HG02884 (cell line): Measurements from ENCODE around the gene HOXC5.

ENCODE experiments used
- ATAC-seq: cut with Tn5 transposase; IDR thresholded peaks from one replicate; pipeline ENCODE4 v1.9.1; 2021; ENCODE audit warnings: mild to moderate bottlenecking, moderate library complexity; ENCODE audit not compliant: unreplicated experiment

HOXC5 gene

GRCh38 chr12:53995378-53996239 lies 37.2 kb upstream of the HOXC5 start:
- no peak for ATAC-seq

DNA sequence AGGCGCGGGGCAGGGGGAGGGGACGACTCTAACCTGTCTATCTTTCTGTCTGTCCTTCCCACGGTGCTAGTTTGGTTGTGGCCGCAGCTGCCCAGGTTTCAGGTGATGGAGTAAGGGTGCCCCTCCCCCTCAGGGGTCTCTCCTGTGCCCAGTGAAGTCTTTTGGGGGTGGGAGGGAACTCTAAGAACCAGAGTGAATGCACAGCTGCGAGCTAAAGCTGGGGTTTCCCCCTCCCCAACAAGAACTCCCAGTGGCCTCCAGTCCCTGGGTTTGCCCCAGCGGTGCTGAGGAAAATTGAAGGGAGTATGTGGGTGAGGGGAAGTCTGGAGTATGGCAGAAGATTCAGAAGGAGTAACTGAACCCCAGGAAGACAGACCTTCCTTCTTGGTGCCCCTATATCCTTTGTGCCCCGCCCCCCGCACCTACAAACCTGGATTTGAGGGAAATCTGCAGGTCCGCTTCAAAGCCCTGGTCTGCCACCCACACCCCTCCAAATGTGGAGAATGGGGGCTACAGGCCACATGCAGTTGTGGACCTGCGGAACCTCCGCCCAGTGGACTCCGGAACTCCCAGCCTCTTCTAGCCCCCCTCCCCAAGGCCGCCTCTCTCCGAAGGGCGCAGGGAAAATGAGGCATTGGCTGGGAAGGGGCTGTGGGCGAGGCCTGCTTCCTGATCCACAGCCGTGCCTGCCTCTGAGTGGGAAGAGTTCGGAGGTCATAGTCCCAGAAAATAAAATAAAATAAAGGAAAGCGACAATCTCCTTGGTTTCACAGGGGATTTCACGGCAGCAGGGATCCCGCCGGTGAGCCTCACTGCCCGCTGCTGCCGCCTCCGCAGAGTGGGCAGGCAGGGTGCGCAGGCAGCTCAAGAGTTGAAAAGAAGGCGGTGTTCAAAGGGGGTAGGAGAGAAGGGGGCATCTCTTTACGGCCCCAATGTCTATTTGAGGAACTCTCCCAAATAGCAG lies 36.3 kb upstream of the HOXC5 start:
- ATAC-seq, result no peak

DNA sequence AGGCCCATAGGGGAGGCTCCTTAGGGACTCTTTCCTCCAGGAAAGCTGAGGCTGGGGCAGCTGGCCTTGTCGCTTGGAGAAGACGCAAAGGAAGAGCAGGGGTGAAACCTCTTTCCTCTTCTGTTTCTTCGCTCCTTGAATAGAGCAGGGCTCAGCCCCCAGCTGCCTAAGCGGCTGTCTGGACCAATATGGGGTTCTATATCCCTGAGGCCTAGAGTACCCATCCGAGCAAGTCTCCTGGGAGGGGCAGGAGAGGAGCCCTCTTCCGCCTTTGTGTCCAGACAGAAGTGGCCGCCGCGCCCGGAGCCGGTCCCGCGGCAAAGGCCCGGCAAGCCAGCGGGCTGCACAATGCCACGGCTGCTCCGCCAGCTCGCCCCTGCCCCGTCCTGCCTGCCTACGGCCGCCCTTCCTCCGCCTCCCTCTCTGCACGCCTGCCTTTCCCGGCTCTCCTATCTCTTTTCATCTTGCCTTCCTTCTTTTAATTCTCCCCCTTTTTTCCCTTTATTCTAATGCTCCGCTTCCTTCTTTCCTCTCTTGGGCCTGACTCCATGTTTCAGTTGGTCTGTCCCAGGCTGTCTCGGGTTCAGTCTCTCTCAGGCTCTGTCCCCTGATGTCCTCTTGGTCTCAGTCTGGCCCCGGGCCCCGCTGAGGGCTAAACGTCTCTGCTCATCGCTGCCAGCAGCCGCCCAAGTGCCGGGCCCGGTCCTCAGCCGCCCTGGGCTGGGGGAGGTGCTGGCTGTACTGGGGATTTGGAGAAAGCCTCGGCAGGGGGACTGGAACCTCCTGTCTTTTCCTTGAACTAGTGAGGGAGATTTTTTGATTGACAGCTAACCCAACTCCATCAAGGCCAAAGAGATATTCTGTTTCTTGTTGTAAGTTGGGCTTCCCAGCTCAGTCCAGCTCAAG lies 35.4 kb upstream of the HOXC5 start:
- ATAC-seq, result no peak

- no peak for ATAC-seq
Observed at GRCh38 chr12:53998110-53998899, 34.5 kb upstream of the HOXC5 start.

- ATAC-seq, result no peak
Observed at GRCh38 chr12:53998900-53999236, 34.0 kb upstream of the HOXC5 start.

DNA sequence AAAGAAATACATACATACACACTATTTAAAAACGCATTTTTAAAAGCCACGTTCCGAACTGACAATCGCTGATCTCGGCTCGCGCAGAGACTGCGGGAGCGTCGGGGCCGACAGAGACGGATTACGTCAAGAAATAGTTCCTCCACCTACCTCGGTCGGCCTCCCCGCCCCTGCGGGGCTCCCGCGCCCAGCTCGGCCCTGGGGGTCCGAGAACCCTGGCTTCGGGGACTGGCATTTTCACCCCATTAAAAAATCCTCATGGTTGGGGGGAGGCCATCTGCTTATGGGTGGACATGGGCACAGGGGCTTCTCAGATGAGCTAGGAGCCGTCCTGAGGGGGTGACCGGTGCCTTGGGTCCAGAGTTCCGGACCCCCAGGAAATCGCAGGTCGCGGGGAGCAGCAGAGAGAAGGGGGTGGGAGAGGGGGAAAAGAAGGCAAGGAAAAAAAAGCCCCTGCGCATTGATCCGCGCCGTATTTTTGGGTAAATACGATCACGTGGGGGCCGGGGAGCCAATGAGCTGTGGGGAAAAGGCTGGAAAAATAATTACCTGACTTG lies 33.2 kb upstream of the HOXC5 start:
- ATAC-seq, result no peak

DNA sequence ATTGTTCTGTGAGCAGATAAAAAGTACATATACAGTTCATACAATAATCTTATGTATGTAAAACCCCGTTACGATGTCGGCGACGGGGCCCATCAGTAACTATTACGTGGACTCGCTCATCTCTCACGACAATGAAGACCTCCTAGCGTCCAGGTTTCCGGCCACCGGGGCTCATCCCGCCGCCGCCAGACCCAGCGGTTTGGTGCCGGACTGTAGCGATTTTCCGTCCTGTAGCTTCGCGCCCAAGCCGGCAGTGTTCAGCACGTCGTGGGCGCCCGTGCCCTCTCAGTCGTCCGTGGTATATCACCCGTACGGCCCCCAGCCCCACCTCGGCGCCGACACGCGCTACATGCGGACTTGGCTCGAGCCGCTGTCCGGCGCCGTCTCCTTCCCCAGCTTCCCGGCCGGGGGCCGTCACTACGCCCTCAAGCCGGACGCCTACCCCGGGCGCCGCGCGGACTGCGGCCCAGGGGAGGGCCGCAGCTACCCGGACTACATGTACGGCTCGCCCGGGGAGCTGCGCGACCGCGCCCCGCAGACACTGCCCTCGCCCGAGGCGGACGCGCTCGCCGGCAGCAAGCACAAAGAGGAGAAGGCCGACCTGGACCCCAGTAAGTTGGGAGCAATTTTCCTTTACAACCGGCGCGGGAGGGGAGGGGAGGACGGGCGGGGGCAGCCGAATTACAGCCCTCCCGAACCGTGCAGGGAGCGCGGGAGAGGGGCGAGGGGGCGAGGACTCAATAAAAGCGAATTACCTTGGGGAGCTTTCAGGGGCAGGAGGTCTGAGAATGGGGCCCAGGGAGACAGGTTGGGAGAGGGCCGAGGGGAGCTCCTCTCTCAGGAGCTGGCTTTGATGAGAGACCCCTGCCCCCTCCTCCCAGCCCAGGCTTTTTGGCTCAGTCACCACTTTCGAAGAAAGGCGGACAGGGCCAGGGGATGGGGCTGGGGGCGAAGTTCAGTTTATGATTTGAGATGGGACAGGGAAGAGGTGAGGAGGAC lies 32.4 kb upstream of the HOXC5 start, which contains the start of gene HOXC9:
TSS of gene HOXC9 (plus strand) at position 46 of the 999 bp plus-strand sequence. CDS start at position 74, 28 bp downstream.
- no peak for ATAC-seq

DNA sequence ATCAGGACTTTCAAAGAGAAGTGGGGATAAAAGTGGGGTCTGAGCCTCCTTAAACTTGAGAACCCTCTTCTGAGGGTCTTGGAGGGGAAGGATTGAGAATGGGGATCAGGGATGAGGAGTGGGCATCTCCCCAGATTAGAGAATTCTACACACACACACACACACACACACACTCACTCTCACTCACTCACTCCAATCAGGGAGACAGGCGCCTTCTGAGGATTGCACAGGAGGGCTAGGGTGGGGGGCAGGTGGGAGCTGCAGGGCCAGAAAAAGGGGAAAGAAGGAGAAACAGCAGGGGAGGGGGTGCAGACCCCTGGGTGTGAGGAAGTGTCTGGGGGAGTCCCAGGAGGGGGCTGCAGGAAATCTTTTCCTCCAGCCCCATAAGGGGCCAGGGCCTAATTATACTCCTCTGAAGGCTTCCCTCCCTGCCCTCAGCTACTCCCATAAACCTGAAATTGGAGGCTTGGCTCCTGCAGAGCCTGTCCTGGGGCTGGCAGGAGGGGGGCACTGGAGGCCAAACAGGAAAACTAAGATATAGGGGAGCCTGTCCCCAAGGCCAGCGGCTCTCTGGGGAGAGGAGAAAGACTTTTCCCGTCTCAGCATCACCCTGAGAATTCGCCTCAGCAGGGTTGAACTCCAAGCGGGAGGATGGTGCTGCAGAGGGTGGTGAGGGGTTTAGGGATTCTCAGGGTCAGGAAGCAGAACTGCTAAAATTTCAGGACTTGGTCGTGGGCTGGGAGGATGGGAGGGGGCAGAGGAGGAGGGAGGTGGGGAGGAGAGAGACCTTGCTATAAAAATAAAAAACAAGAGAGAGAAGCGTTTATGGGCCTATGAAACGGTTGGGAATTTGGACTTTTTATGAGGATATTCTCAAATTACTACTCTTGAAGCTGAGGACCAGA lies 31.3 kb upstream of the HOXC5 start:
- ATAC-seq, result no peak

- ATAC-seq, result no peak
Observed at GRCh38 chr12:54002278-54002914, 30.5 kb upstream of the HOXC5 start.

DNA sequence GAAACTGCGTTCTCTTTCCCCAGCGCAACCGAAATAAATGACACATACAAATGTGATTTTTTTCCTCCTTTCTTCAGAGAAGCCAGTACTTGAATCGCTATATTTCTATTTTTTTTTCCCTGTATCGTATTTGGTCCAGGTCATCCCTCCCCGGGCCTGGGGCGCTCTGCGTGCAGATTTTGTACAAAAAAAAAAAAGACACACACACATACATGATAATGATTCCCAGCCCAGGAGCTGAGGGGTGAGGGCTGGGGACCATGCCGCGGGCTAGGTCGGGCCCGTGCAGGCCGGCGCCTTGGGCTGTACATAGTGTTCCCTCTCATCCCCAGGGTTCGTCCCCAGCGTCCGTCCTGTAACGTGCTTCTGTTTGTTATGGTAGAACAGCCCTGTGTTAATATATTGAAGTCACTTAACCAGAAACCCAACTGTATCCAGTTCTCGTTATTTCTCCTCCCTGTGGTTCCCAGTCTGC lies 29.9 kb upstream of the HOXC5 start:
- ATAC-seq, result no peak

GRCh38 chr12:54003625-54004024 lies 29.2 kb upstream of the HOXC5 start:
- no peak for ATAC-seq

DNA sequence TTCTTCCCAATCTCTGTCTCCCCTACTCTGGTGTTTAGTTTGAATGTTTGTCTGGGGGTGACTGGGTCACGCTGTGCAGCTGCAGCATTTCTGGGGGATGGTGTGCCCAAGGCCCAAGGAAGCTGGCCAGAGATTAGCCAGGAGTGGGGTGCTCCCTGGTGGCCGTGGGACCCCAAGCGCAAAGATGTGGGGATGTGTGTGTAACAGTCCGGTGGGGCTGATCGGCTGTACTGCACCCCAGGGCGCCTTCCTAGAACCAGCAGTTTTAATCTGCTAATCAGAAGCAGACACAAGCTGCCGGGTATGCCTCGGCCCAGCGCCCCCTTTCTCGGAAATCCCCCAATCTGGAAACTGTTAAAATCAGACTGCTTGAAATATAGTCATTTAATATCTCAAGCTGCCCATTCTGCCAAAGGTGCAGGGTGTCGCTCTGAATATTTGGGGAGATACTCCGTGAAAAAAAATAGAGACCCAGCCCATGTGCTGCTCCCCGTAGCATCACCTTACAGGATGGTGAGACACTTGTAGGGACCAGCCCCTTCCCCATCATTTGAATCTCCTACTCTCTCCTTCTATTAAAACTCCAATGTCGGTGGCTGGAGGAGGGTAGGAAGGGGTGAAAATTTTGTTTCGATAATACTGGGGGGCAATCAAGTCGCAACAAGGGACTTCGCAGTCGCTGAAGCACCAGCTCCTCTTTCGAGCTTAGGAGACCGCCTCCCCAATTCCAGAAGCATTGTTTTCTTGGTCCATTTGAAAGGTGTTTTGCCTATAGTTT lies 28.6 kb upstream of the HOXC5 start:
- no peak for ATAC-seq

DNA sequence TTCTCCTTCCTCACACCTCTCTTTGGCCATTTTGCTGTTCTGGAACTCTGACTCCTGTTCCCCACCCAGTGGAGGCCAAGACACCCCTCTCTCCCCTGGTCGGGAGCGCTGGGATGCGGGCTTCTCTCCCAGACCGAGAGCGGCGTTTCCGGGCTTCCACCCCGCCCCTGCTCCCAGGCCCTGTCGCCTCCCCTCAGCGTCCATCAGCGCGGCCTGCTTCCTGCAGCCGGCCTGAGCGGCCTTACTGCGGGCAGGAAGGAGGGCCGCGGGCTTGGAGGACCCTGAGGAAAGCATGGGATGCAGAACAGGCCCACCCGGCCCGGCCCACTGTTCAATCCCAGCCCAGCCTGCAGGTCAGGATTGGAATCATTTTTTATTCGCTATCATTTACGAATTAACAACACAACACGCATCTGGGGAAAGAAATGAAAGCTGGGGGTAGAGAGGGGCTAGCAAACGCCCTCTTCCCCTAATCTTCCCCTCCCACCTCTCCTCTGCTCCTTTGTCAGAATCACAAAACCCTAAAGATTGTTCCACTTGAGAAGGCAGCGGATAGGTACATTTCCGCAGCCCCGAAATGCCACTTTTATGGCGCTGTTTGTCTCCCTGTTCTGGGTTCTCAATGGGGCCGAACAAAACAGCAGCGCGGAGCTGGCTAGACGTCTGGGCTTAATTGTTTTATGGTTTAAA lies 27.9 kb upstream of the HOXC5 start:
- ATAC-seq, result no peak

GRCh38 chr12:54005531-54005852 lies 27.4 kb upstream of the HOXC5 start:
- ATAC-seq, result no peak

DNA sequence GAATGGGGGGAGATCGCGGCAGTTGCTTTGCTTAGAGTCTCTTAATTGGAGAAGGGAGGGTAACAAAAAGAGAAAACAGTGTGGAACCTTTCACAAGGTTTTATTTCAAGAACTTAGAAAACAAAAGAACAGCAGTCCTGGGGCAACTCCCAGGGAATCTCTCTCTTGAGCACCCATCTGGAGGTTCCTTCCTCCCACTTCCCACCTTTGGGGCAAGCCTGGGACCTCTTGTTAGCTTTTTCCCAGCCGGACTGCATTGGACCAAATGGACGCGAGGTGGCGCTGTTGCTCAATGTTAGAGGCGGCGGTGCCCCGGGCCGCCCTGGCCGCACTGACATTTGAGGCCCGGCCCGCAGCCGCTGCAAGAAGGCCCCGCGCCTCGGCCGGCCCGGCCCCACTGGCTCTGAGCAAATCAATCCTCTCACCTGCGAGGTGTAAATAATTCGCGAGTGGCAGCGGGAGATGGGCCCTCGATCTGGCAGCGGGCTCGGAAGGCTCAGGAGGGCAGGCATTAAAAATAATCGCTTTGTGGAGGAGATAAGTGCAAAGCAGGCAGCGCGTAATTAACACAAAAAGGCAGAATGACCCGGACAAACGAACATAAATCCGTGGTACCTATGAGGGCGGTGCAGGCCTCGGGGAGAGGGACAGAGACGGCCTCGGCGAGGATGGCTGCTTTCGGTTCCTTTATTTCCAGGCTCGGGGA lies 26.8 kb upstream of the HOXC5 start:
- ATAC-seq, result no peak
